Activated CD8-positive, alpha-beta T cell treated with anti-CD3 and anti-CD28 coated beads, Interleukin-2, amount 10 ng/mL, durations not matched to agents 7 days and 5 days (primary cell): ENCODE data around the gene CCDC82. TPM values are rescaled to one million over a fixed set of nuclear protein-coding genes. Genes with fewer than 3 reads are reported as not detected.
A peak's percentile ranks its signal among the peaks of the same experiment; 100 is the strongest.

Source experiments
- ATAC-seq: fragments of 150-1000 bp; cut with Tn5 transposase; one replicate; pipeline ENCODE4 v1.10.0; 2021; ENCODE audit warnings: moderate library complexity
- CTCF ChIA-PET: fragments of 350-600 bp; sonication (Branson Sonifier 250); formaldehyde crosslinking; loops from one replicate; lab custom pipeline; 2021; ENCODE audit warnings: antibody characterized with exemption; lab: Charles Lee
- POLR2A ChIA-PET: fragments of 350-600 bp; sonication (Branson Sonifier 250); formaldehyde crosslinking; loops from one replicate; lab custom pipeline; 2021; ENCODE audit warnings: antibody characterized with exemption; lab: Charles Lee
- DNase-seq: peaks from one replicate; pipeline ENCODE4 v3.0.0-alpha.2; 2020
- H3K27ac Mint-ChIP-seq: one replicate; pipeline ENCODE4 v1.8.0; 2021; ENCODE audit warnings: mild to moderate bottlenecking, mixed read lengths
- H3K27me3 Mint-ChIP-seq: one replicate; pipeline ENCODE4 v1.8.0; 2021; ENCODE audit warnings: low read depth, mixed read lengths
- H3K36me3 Mint-ChIP-seq: one replicate; pipeline ENCODE4 v1.8.0; 2021; ENCODE audit warnings: low read depth, mixed read lengths
- H3K4me1 Mint-ChIP-seq: one replicate; pipeline ENCODE4 v1.8.0; 2021; ENCODE audit warnings: low read depth, mixed read lengths
- H3K4me3 Mint-ChIP-seq: one replicate; pipeline ENCODE4 v1.8.0; 2021; ENCODE audit warnings: mild to moderate bottlenecking, mixed read lengths
- H3K9me3 Mint-ChIP-seq: one replicate; pipeline ENCODE4 v1.8.0; 2022; ENCODE audit warnings: mixed read lengths; ENCODE audit not compliant: insufficient read depth
- microRNA-seq: library from miRNA; unstranded; fragments of <30 nt; microRNA quantifications from one replicate; pipeline ENCODE4 v1.2.0, GENCODE V29; 2022
- total RNA-seq, 2 experiments: library from RNA; stranded (reverse); gene quantifications; one replicate each; pipeline ENCODE4 v1.2.3, GENCODE V29; 2021

Gene CCDC82
- total RNA-seq, 2 experiments from 2014 or later: 35.7 to 37.5 TPM

DNA sequence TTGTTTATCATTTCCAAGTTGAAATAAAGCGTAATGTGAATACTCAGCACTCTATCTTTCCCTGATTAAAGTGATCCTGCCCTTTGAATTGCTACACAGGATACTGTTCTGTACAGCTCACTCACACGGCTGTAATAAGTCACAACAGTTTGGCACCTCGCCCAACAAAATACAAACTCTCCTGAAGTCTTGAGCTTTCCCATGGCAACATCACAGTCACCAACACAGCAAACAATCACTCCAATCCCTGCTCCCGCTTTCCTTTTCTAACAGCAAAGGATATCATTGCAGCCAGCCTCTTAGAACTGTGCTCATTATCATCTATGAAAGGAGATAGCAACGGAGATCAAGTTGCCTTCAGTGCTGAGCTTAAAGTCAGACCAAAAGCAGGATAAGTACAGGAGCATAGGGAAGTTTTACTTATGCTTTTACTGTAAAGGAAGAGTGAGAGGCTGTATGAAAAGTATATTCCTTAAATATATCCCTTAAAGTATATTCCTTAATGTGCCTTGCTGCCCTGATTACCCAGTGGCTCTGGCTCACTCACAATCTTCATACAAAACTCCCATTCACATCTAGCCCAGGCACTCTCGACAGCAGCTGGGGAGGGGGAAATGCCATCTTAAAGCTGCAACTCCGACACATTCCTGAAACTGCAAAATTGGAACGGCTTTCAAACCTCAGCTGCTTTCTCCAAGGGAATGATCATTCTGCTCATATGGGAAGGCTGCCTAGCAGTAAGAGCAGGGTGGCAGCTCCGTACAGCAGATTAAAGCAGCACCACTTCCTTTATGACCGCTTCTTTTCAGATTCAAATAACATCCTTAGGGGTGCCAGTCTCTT lies 82.6 kb downstream of the CCDC82 start:
- peak overlapping the region; percentile 49 for H3K4me3 Mint-ChIP-seq
- ChIA-PET CTCF (interaction anchor here (1.0 to 11.0 kb wide), 3 partner anchors 32 to 68 kb away, joined by 3 to 171 read pairs (median 3); partner anchors contain the start of gene MAML2), POLR2A (interaction anchor here (0.6 to 1.2 kb wide), 4 partner anchors 8 to 1814 kb away, joined by 3 to 4 read pairs (median 3); no protein-coding TSS in a partner anchor)
- peak overlapping the region; percentile 69 for H3K27ac Mint-ChIP-seq
- peak; percentile 68 for ATAC-seq
- peaks cover 42% of the 10 kb centered on the region for H3K4me1 Mint-ChIP-seq
- no peaks in the 10 kb centered on the region for H3K27me3 Mint-ChIP-seq
- peaks cover 17% of the 10 kb centered on the region for H3K36me3 Mint-ChIP-seq
- DNase-seq: peak; percentile 27
- H3K9me3 Mint-ChIP-seq: no peaks in the 10 kb centered on the region

DNA sequence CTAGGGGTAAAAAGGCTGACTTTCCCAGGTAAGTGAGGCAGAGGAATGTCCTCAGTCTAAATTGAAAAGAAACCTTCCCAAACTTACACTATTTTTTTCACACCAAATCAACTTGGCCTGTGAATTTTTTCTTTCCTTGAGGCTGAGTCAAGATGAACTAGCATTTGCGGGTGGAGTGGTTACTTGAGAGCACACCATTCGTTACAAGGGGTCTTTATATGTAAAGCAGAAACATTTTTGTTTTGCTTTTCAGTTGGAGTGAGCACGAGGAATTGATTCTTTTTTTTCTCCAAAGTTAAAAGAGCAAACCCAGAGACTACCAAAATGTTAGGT lies 83.1 kb downstream of the CCDC82 start:
- ATAC-seq (no peak), DNase-seq (no peak)
- Mint-ChIP-seq H3K4me1 (peaks cover 41% of the 10 kb centered on the region), H3K27me3 (no peaks in the 10 kb centered on the region), H3K4me3 (peak overlapping the region; percentile 49), H3K27ac (no peak overlapping the region), H3K9me3 (no peaks in the 10 kb centered on the region), H3K36me3 (peaks cover 13% of the 10 kb centered on the region)
- POLR2A ChIA-PET: interaction anchor here (0.9 to 1.2 kb wide), 4 partner anchors 8 to 151 kb away, joined by 3 read pairs; no protein-coding TSS in a partner anchor
- CTCF ChIA-PET: interaction anchor here (1.4 to 11.0 kb wide), 2 partner anchors 33 to 68 kb away, joined by 3 to 171 read pairs; partner anchors contain the start of gene MAML2

DNA sequence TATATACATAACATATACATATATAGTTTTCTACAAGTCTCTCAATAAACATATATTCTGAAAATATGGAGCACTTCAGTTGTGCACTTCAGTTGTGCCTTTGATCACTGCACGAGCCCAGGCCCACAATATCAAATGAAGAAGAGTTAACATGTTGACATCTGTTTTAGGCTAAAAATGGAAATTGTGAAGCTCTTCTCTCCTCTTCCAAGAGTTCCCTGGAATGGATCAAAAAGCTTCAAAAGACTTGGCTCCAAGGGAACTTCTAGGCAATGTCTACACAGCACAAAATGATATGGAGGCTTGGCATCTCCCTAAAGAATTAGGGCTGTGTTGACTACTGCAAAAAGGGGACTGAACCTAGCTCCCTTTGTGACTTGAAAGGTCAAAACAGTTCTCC lies 83.6 kb downstream of the CCDC82 start:
- ATAC-seq: no peak
- H3K27me3 Mint-ChIP-seq: no peaks in the 10 kb centered on the region
- no peak overlapping the region for H3K4me3 Mint-ChIP-seq
- ChIA-PET POLR2A (interaction anchor here (0.9 to 1.1 kb wide), 2 partner anchors 34 to 57 kb away, joined by 3 read pairs; no protein-coding TSS in a partner anchor), CTCF (interaction anchor here (1.4 to 11.0 kb wide), 2 partner anchors 33 to 67 kb away, joined by 3 to 171 read pairs; partner anchors contain the start of gene MAML2)
- H3K9me3 Mint-ChIP-seq: no peaks in the 10 kb centered on the region
- H3K4me1 Mint-ChIP-seq: peaks cover 40% of the 10 kb centered on the region
- H3K27ac Mint-ChIP-seq: no peak overlapping the region
- no peak for DNase-seq
- H3K36me3 Mint-ChIP-seq: peaks cover 8% of the 10 kb centered on the region

DNA sequence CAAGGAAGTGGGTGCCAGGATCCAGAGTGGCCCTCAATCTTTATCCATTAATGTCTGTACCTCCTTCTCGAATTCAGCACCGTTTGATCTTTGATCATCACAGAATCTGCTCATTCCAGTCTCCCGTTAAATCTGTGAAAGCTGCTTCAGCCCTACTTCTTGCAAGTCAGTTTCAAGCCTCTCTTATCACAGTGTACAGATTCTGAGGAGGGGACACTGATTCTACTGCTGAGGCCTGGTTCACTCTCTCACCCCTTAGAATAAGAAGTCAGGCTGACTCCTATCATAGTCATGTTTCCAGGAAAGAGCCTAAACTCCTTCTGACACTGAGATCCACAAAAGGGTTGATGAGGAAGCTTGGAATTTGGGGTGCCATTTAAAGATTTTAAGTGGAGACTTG lies 85.7 kb downstream of the CCDC82 start:
- ATAC-seq: no peak
- no peak for DNase-seq
- H3K9me3 Mint-ChIP-seq: no peaks in the 10 kb centered on the region
- H3K4me1 Mint-ChIP-seq: peaks cover 48% of the 10 kb centered on the region
- H3K4me3 Mint-ChIP-seq: no peak overlapping the region
- H3K27ac Mint-ChIP-seq: no peak overlapping the region
- no peaks in the 10 kb centered on the region for H3K27me3 Mint-ChIP-seq
- peaks cover 7% of the 10 kb centered on the region for H3K36me3 Mint-ChIP-seq
- ChIA-PET POLR2A (interaction anchor here (0.6 kb wide), 1 partner anchor 57 kb away, joined by 3 read pairs; no protein-coding TSS in a partner anchor), CTCF (interaction anchor here (0.7 to 2.1 kb wide), 2 partner anchors 10 to 39 kb away, joined by 3 to 8 read pairs; partner anchors contain the start of gene MAML2)

DNA sequence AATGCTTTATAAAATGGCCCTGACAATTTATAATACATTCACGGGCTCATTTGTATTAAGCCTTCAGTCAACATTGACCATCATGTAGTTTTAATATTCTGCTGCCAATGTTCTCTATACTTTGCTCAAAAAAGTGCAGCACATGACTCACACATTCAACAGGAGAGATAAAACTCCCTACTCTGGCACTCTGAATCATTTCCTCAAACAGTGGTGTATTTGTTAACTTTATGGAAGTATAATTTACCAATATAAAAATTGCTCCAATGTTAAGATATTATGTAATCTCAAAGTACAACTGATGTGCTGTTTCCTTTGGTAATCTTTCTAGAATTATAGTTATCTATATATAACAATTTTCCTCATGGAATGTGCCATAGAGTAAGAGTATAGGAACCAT lies 86.6 kb downstream of the CCDC82 start:
- DNase-seq (no peak), ATAC-seq (no peak)
- H3K4me1 Mint-ChIP-seq: peaks cover 47% of the 10 kb centered on the region

More for the DNA sequence above, 86.6 kb downstream of the CCDC82 start:
- Mint-ChIP-seq H3K4me3 (no peak overlapping the region), H3K27ac (no peak overlapping the region), H3K27me3 (no peaks in the 10 kb centered on the region), H3K36me3 (peaks cover 11% of the 10 kb centered on the region), H3K9me3 (no peaks in the 10 kb centered on the region)
- POLR2A ChIA-PET: interaction anchor here (0.7 kb wide), 1 partner anchor 513 kb away, joined by 3 read pairs; the partner anchor contains the start of gene CEP57
- CTCF ChIA-PET: interaction anchor here (0.7 to 2.1 kb wide), 2 partner anchors 9 to 40 kb away, joined by 3 to 8 read pairs; partner anchors contain the start of gene MAML2

Small RNA genes within 50 kb of the gene (microRNA-seq; reads per million reads assigned to microRNA genes)
- gene MIR1260B: not detected

Other genes starting within 250 kb of the CCDC82 start
- gene MAML2, start 46.7 kb downstream of the CCDC82 start, total RNA-seq: 10 to 100 TPM; 14.7 to 15.5 TPM
- 10 to 100 TPM in 1 of 2 experiments, 1 to 10 TPM in 1; 9.4 to 10.3 TPM for gene JRKL, start 101 bp upstream of the CCDC82 start, total RNA-seq